Stimulated activated CD8-positive, alpha-beta memory T cell treated with anti-CD3 and anti-CD28 coated beads, Interleukin-12 subunit alpha, Interleukin-12 subunit beta, amount 100 ng/mL, for 24 hours (primary cell): ENCODE results near the gene S100A13.

ENCODE experiments used
- DNase-seq: peaks from one replicate; pipeline ENCODE4 v3.0.0-alpha.2; 2020; ENCODE audit errors: extremely low read depth

S100A13 gene

DNA sequence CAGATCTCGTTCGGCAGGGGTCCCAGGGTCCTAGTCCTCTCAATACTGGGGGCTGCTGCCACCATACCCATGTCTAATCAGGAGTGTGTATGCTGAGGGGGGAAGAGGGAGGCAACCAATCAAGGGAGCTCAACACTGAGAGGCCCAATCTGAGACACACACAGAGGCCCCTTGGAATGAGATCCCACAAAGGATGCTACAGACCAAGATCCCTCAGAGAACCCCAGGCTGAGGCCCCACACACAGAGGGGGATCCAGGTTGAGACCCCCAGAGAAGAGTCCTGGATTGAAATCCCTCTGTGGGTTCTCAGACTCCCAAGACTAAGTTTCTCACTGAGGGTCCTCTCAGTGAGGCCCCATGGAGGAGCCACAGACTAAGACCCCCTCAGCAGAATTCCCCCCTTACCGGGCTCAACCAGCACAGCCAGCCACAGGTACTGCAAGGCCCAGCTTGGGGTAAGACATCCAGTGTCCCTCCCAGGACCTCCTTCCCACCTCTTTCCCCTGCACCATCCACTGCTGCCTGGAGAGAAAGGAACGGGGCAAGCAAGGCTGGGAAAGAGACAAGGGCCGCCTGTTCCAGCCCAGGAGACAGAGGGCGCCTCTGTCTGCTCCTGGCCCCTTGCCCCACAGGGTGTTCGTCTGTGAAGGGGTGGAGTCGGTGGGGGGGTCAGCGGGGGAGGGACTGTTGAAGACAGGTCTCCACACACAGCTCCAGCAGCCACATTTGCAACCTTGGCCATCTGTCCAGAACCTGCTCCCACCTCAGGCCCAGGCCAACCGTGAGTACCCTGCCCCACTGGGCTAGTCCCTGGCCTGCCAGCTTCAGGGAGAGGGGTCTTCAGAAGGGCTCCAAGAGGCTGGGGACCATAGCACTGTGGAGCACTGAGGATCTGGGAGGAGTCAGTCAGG, 666 bp upstream of the S100A13 start, which contains the start of gene S100A1:
Gene S100A1, plus strand, starts transcription at position 720 of the 912 bp plus-strand sequence. CDS start 2,088 bp downstream, outside the sequence.
- no peak for DNase-seq

DNA sequence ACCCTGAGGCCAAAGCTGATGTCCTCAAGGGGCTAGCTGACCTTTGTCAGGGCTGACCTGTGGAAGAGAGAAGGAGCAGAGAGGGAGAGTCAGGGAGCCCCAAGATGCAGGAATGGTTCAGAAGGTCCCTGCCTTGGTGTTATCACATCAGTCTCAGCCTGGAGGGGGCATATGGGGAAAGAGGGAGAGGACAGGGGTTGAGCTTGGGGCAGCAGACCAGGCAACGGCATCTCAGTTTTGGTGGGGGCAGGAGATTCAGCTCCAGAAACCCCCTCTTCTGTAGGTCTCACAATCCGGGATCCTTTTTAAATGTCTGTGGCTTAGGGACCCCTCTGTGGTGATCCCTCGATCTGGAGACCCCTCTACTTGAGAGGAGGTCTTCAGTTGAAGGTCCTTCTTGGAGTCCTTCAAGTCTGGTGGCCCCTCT, 815 bp downstream of the S100A13 start:
- DNase-seq = no peak

GRCh38 chr1:153624965-153625611, 2.2 kb downstream of the S100A13 start:
- DNase-seq = no peak

GRCh38 chr1:153623101-153623500, 4.2 kb downstream of the S100A13 start:
- DNase-seq = no peak

DNA sequence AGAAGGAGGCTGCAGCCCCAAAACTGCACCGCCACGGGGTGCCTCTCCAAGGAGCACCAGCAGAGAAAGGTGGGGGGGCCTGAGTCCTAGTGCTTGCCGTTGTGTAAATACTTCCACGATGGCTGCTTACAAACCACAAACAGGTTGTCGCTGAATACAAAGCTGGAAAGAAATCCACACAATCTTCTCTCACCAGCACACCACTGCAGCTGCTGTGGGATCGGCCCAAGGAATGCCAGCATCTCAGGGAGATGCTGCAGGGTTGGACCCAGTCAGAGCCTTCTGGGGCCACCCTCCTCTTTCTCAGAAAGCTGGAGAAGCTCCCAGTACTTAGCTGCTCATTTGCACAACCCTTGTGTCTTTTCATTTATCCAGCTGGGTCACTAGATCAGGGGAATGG, 8.1 kb downstream of the S100A13 start:
- DNase-seq = no peak

- DNase-seq = no peak
These were observed 9.6 kb downstream of the S100A13 start for GRCh38 chr1:153617663-153618062.

DNA sequence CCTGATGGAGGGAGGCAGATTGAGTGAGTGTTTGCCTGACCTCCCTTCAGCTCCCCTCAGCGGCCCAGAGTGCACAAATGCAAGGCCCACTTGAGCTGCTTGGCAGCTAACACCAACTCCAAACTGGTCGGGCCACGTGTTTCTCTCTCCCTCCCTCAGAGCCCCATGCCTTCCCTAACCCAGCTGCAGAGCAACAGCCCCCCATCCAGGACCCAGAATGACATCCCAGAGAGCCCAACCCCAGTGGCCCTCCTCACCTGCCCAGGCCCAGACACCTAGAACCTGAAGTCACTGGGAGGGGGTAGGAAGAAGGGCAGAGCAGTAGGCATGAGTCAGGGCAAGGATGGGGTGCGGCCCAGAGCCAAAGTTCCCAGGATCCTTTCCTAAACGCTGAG, 10.4 kb downstream of the S100A13 start:
- no peak for DNase-seq

- DNase-seq = no peak
These were observed 11.0 kb downstream of the S100A13 start, which contains the start of gene S100A14 for GRCh38 chr1:153616144-153616916. Gene S100A14, minus strand, starts transcription at chr1:153616325. Its CDS starts 467 bp downstream, at chr1:153615858.

DNA sequence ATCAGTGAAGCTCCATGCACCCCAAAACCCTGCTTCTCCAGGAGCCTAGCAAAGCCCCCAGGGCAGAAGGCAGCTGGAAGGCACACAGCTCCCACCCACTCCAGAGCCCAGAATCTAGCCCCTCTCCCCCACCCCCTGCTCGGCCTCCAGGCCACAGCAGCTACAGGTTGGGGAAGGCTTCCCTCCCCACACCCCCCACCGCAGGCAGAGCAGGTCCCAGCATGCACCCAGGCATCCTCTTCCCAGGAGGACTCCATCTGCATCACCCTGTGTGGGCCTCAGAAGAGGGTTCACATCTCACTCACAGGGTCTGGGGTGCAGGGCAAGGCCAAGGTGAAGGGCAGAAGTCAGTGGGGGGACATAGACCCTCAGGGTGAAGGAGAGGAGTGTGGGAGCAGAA, 11.9 kb downstream of the S100A13 start:
- DNase-seq = no peak

- no peak for DNase-seq
These were observed 12.4 kb downstream of the S100A13 start for GRCh38 chr1:153614906-153615305.

DNA sequence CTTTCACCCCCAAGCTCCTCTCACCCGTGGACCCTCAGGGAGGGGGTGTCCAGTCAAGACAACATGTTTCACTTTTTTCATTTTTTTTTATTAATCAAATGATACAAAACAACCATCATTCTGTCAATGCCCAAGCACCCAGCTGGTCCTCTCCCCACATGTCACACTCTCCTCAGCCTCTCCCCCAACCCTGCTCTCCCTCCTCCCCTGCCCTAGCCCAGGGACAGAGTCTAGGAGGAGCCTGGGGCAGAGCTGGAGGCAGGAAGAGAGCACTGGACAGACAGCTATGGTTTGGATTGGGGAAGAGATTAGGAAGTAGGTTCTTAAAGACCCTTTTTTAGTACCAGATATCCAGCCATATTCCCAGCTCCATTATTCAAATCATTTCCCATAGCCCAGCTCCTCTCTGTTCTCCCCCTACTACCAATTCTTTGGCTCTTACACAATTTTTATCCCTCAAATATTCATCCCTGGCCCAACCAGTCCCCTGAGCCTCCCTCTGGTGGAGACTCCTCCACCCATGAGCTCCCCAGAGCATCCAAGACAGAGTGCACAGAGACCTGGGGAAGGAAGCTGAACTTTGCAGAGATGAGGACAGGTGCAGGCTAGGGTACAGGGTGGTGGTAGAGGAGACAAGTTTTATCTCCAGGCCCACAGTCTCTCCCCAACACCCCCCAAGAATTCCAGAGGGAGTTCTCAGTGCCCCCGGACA, 13.0 kb downstream of the S100A13 start:
- DNase-seq = no peak

- DNase-seq = no peak
These were observed 13.9 kb downstream of the S100A13 start for GRCh38 chr1:153613406-153613805.

- no peak for DNase-seq
These were observed 14.5 kb downstream of the S100A13 start, which contains the start of gene S100A16 for GRCh38 chr1:153612755-153613331. Gene S100A16, minus strand, starts transcription at chr1:153613137. Its CDS starts 4,986 bp downstream, at chr1:153608151.

- no peak for DNase-seq
These were observed 15.1 kb downstream of the S100A13 start for GRCh38 chr1:153612111-153612754.

DNA sequence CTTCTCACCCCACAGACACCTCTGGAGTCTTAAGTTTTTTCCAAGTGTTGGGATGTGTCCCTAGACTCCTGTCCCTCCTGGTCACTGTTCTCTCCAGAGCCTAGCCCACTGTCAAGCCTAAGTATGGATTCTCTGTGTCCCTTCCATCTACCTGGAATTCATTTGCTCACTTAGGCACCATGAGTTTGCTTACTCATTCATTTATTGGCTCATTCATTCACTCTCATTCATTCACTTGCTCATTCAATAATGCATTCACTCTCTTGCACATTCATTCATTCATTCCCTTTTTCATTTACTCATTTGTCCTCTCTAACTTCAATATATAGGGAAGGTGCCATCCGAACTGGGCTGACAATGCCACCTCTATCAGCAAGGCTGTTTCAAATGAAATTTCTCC, 15.9 kb downstream of the S100A13 start:
- DNase-seq = no peak

GRCh38 chr1:153610811-153611301, 16.4 kb downstream of the S100A13 start:
- no peak for DNase-seq

DNA sequence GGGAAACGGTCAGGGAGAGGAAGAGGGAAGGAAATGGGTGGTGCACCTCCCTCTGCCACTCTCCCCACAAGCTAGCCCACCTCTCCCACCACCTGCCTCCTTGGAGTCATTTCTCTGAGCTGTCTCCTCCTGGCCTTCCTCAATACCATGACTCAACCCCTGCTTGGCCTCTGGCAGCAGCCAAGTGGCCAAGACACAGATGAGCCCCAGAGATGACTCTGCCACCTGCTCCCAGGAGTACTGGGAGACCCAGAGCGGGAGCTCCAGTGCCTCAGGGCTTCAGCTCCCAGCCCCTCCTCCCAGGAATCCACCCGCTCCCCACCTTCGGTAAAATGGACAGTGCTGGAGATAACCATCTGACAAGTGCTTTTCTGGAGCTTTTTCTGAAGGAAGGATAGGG, 17.0 kb downstream of the S100A13 start:
- no peak for DNase-seq

- no peak for DNase-seq
These were observed 17.8 kb downstream of the S100A13 start for GRCh38 chr1:153609585-153609907.

- DNase-seq = no peak
These were observed 18.3 kb downstream of the S100A13 start for GRCh38 chr1:153608742-153609584.
